GM18502 (cell line): Measurements from ENCODE around the gene KDM4C.

ENCODE experiments used
- ATAC-seq: cut with Tn5 transposase; IDR thresholded peaks from one replicate; pipeline ENCODE4 v1.9.1; 2021; ENCODE audit warnings: mild to moderate bottlenecking; ENCODE audit not compliant: unreplicated experiment, poor library complexity

The KDM4C gene

DNA sequence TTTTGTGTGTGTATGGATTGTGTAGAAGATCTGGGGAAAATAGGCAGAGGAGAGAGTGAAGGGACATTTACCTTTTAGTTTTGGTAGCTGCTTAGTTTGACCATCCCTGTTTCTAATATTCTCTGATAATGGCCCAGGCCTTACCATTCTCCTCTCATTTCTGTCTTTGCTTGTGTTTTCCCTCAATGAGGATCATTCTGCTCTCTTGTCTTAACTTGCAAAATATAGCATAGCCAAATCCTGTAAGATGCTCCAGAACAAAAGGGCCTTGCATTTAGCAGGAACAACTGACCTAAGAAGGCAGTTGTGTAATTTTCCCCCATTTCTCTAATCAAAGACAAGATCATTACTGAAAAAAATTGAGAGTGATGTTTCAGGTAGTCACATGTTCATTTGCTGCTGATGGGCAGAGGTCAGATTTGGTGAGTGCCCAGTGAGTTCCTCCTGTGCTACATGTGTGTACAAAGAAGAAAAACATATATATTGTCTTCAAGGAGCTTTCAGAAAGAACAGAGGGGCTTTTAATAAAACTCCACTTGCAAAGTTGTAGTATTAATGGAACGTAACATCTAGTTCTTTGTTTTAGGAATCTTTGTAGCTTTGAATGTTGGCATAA lies 139.5 kb downstream of the KDM4C start:
- ATAC-seq = no peak

- no peak for ATAC-seq
These were observed 140.1 kb downstream of the KDM4C start for GRCh38 chr9:6897898-6898302.

- ATAC-seq = no peak
These were observed 141.5 kb downstream of the KDM4C start for GRCh38 chr9:6899274-6899673.

- ATAC-seq = no peak
These were observed 142.7 kb downstream of the KDM4C start for GRCh38 chr9:6900440-6900883.

DNA sequence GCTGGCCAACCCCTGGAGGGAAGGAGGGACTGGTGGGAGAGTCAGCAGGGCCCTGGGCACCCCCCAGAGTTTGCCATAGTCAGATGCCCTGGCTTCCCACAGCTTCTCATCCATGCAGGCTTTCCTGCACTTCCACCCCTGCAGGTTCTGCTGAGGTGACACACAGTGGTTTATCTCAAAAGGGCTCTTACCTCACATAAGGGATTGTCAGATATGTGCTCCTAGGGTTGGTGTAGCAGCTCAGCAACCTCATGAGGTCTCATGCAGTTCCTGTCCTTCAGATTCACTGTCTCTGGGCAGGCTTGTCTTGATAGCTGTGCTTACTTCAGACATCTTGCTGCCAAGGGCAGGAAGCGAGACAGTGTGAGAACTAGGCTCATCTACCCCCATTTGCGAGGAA lies 143.4 kb downstream of the KDM4C start:
- ATAC-seq = no peak

GRCh38 chr9:6902423-6902822 lies 144.7 kb downstream of the KDM4C start:
- ATAC-seq = peak; percentile 67

- no peak for ATAC-seq
These were observed 146.6 kb downstream of the KDM4C start for GRCh38 chr9:6904371-6904770.

DNA sequence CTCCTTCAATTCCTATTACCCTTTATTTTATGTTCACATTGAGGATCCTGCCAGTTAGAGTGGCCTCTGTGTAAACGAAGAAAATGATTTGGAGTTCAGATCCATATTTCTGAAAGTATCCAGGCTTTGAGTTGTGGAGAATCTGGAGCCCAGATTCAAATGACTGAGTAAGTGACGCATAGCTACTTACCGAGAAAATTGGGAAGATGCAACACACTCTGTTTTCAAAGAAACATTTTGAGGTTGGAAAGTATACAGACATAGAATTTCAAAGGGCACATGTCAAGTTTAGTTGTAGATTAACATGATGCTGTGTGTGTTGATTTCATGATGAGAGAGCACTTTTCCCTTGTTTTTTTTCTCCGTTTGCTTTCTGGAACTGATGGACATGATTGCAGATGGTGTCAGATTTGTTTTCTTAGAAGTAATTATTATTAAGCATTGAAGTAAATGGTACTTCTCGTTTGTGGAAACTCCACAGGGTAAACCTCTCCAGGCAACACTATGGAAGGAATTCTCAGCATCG lies 148.1 kb downstream of the KDM4C start:
- ATAC-seq = no peak

DNA sequence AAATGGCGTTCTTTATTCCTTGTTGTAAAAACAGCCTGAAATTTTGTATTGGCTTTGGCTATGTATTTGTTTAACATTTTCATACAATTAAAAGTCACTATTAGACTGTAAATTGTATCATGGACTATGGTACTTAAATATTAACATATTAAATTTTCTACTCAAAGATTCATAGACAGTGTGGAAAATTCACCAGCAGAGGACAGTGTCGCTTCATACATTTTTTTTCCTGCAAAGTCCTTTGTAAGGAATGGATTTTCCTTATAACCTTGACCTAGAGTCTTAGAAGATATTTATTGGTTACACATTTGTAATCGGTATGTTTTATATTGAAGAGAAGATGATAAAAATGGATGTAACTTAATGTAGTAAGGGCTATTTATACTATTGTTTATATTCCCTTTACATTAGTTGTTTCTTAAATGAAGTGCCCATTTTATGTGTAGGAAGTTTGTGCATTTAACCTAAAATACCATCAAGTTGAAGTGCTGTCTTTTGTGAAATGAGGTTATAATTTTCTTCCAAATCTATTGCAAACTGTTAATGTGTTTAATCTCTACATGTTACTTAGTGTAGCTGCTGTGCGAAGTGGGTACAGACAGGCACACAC lies 150.1 kb downstream of the KDM4C start:
- ATAC-seq = no peak

DNA sequence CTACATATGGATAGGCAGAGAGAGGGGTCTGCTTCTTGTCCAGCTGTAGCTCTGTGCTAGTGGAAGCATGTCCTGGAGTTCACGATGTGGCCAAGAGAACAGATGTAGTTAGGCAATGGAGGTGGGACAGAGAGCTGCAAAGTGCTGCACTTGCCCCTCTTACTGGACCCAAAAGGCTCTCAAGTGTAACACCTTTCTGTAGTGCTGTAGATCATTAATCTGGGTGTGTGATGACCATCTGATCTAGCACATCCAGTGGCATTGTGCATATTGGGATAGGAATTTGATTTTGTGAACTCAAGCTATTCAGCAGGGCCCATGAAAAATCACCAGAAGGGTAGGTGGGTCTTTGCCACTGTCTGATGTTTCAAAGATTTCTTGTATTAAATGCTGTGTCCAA lies 151.4 kb downstream of the KDM4C start:
- ATAC-seq = no peak

- ATAC-seq = no peak
These were observed 152.3 kb downstream of the KDM4C start for GRCh38 chr9:6910032-6910431.

GRCh38 chr9:6910497-6910896 lies 152.7 kb downstream of the KDM4C start:
- ATAC-seq = no peak

DNA sequence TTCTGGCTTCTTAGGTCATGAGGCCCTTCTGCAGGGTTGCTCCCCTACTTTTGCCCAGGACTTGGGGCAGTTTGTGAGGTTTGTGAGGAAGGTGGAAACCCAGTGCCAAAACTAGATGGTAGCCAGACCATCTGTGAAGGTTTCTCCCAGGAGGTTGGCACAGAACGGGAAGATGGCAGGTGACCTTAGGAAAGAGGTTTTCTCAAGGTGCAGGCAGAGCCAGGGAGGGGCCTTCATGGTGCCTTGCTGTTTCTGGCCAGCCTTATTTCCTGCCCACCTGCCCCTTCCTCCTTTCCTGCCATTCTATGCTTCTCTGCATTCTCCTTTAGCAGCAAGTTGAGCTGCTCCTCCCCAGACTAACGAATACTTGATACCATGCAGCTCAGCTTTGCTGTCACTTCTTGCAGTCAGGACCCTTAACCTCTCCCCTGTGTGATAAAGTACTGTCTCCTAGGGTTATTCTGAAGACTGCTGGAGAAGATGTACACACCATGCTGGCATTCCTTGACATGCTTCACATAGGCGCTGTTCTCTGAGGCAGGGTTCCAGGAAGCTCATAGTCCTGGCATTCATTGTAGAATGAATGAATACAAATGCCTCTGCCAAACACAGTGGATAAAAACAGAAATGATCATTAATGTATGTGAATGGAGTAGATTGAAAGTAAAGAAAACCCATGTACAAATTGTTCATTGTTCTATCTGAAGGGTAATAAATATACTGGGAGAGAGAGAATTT lies 154.3 kb downstream of the KDM4C start:
- no peak for ATAC-seq

DNA sequence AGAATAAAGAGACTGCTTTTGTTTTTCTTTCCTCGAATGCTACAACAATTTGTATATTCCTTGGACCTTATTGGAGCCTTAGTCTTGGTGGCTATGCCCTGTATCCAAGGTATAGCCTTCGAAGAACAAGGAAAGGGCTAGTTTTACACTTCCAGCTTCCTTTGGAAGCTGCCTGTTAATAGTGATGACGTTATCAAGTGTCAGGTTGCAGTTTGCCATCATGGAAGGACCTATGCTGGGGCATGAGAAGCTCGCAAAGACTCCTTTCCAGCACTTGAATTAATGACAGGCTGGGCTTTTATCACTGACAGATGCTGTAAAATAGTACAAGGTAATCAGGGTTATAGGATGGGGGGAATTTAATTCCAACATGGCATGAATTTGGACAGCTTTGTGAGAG lies 157.9 kb downstream of the KDM4C start:
- ATAC-seq = no peak

DNA sequence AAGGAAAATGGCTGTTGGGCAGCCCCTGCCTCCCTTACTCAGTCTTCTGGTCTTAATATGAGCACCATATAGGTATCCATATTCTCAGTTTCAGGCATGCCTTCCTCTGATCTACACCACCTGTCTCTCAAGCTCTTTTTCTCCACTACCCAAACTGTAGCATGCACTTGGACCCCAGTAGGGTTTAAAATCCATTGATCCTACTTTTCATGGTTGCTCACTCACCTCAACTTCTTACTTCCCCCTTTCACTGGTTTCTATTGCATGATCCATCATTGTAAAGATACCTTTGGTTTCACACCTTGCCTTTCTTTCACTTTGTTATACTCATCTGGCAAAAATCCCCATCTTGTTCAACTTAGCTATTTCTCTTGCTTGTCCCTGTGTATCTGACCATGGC lies 159.4 kb downstream of the KDM4C start:
- peak; percentile 87 for ATAC-seq

DNA sequence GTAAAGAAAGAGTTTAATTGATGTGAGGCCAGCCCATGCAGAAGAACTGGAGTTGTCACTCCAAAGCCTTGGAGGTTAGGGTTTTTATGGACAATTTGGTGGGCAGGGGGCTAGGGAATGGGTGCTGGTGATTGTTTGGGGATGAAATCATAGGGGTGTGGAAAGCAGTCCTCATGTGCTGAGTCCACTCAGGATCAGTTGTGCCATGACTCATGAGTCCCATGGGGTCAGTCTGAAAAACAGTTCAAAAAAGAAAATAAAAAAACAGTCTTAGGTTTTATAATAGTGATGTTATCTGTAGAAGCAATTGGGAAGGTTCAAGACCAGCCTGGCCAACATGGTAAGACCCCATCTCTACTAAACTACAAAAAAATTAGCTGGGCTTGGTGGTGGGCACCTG lies 162.3 kb downstream of the KDM4C start:
- ATAC-seq = no peak

DNA sequence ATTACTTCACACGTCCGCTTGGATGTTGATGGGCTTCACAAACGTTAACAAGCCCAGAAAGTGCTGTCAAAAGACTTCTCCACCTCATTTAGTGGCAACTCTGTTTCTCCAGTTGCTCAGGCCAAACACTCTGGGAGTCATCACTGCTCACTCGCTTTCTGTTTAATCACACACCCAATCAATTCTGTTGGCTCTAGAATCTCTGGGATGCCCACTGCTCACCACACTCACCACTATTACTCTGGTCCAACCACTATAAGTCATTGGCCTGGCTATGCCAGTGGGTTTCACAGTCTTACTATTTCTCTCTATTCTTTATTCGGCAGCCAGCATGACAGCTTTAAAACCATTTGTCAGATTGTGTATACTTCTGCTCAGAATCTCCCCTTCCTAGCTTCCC lies 163.5 kb downstream of the KDM4C start:
- ATAC-seq = no peak

GRCh38 chr9:6922124-6922676 lies 164.4 kb downstream of the KDM4C start:
- ATAC-seq = no peak

DNA sequence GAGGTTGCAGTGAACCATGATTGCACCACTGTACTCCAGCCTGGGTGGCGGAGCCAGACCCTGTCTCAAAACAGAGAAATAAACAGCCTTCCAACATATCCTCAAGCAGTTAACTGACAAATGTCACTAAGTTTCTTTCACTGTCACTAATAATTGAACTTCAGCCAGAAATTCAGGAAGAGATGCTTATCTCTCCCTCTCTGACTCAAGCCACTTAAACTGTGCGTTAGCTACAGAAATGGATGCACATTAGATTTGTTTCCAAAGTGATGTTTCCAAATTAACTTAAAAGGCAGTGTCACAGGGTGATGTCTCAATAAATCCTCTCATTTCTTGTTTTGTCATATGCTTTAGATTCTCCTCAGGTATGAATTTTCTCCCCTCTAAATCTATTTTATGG lies 164.9 kb downstream of the KDM4C start:
- ATAC-seq = no peak

- ATAC-seq = no peak
These were observed 165.3 kb downstream of the KDM4C start for GRCh38 chr9:6923086-6923485.

DNA sequence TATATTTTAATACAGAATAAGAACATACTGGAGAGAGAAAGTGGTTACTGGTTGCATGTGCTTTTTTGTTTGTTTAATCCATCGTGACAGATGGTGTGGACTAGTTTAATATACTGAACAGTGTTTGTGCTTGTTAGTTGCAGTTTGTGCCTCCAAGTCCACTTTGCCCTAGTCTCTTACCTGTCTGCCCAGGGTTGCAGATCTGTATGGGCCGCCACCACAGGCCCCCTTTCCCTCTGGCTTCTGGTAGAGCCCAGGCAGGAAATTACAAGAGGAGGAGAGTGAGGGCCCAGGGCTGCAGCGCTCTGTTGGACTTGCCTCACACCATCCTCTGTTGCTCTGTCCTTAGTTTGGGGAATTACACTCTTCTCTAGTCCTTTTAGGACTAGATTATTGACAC lies 166.4 kb downstream of the KDM4C start:
- ATAC-seq = no peak
